ENCODE measurements around the gene ZAP70.

The ZAP70 gene

DNA sequence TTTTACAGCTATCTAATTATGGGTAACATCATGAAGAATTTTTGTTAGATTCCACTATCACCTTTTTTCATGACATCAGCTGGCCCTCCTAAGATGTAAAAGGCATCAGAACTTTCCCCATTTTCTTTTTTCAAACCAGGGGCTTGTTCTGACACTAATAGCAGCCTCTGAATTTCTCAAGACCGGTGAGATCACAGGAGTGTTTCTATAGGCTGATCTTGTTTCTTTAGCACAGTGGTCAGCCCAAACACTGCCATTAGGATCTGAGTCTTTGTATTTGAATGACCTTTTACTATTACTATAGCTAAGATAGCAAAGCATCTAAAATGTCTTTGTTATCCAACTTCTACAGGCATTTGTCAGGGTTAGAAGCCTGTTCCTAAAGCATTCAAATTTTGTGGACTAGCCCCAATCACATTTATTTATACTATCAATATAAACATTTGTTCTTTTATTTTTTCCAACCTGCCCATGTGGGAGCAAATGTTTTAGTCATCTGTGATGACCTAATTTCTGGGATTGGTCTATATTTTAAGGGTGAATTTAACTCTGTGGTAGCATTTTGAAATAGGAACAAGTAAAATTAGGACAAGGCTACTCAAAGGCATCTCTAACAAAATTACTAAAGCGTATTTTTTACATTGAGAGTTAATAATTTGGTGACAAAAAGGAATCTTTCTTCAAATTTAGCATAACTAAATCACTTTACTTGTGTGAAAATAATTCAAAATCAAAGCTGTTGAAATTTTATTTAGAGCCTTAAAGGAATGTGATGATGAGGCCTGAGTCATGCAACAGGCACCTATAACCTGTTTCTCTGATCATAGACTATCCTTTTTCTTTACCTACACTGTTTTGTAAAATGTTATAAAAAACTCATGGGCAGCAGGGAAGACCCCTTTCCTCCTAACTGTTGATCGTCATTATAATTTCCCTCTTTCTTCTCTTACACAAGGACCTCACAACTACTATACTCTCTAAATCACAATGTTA, 39.3 kb downstream of the ZAP70 start:
- peak; percentile 36 for DNase-seq (ENCODE audit: low read depth)

DNA sequence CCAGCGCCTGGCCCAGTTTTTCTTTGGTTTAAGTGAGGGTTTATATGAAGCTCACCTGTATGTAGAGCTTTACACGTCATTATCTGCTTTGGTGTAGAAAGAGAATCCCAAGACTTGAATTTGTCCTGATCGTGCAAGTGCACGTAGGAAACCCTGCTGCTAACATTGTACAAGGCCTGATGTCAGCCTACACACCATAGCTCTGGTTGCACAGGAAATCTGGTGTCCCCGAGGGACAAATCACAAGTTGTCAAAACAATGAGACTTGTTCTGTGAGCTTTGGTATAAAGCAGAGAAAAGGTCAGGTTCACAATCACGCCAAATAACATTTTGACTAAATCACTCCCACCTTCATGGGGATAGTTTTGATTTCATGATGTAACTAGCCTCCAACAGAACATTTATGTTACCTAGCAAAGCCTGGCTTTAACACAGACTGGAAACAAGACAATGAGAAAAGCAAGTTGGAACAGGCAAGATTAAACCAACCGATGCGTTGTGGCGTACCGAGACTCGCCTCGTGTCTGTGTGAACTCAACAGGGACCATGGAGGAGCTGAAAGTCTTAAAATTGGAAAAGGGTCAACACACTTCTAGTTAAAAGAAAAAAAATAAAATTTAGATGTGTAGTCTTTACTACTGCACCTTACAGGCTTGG, 41.4 kb downstream of the ZAP70 start:
- DNase-seq (ENCODE audit: low read depth): no peak

DNA sequence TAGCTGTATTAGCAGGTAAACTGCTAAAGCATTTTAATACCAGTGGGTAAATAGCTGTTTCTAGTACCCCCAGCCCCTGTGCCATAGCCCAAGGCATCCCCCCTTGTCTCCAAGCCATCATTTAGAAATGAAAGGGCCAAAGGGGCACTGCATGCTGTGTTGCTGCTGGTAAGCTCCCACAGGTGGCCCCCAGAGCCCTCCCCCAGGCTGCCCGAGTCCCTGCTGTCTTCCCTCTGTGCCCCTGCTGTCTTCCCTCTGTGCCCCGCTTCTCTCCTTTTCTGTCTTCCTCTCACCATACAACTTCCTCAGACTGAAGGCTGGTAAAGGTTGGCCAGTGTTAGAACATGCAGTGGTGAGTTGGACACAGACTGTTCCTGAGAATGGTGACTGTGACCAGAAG, 42.1 kb downstream of the ZAP70 start:
- DNase-seq (ENCODE audit: low read depth): no peak

DNA sequence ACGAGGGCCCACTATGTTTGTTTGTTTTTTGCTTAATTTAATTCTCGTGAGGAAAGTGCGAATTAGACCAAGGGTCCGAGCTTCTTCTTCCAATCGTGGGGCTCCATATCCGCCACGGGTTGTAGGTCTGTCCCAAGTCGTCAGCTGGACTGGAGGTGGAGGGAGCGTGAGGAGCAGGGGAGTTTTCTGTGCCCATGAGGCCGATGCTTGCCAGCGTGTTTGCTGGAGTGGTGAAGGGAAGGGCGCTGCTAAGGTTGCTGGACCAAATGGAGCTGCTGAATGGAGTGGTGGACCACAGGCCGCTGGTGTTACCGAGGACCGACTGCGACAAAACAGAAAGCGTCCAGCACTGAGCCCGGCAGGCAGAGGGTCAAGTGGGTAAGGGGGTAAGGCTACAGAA, 43.7 kb downstream of the ZAP70 start:
- no peak for DNase-seq (ENCODE audit: low read depth)

DNA sequence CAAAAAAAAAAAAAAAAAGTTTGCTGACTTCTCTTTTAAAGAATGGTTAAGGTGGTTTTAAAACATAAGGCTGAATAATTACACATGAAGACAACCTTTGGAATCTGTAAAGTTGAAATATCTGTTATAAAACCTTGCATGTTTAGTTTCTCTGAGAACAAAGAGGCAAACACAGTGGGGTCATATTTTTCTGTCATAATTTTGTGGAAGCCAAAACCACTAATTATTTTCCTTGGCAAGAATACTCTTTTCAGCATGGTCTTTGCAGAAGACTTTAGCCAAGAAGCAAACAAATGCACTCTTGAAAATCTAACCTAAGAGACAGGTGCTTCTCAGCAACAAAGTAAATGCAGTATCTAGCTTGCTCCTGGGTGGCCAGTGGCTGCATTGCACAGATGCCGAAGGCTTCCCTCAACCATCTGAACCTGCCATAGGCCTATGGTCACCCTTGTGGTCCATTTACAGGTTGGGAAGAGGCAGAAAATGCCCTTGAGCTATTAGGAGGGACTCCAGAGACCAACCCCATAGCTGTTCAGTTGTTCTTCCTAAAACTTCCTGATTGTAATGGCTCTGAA, 44.8 kb downstream of the ZAP70 start:
- no peak for DNase-seq (ENCODE audit: low read depth)

DNA sequence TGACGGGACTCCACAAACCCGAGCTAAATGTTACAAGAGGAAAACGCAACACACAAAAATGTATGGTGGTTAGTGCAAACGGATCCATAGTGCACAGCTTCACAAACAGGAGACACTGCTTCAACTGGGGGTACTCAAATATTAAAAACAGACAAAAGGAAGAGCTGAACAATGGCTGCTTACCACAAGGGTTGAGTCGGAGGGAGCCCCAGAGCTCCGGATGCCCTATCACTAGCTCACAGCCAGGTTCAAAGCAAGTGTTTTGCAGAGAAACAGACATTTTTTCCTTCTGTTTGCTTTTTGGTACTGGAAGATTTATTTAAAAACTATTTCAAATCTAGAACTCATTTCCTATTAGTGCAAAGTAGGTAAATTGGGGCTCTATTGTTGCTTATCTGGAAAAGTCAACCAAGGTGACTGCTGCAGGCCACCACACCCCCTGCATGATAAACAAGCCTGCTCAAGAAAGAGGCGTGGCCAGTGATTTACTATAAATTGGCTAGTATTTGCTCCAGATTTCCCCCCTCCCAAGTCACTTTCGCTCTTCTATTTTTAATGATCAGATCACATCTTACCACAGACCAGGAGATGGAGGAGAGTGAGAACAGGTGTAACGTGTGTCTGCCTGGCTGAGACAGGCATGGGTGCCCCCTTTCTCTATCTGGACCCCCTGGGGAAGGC, 46.5 kb downstream of the ZAP70 start:
- DNase-seq (ENCODE audit: low read depth): no peak

DNA sequence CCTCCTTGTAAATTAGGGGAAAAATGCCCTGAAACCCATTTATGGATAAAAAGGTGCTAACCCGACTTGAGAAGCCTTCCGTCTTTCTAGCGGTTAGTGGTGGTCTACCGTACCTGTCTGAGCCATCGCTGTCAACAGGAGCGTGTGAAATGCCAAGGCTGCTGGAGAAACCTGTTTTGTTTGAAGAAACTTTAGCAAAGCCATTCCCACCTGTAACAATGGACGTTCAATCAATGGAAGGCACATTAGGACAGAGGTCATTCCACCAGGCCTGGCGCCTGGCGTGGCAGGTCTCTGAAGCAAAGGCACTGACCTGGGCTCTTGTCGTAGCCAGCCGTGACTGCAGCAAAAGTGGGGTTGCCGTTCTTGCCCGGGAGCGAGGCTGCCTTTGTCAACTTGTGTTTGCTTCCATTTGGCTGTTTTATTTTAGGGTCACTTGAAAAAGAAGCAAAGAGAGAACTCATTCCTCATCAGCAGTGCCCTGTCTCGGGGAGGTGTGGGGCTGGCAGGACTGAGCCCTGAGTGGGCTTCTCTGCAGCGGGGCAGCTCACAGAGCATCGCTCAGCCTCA, 47.2 kb downstream of the ZAP70 start:
- DNase-seq (ENCODE audit: low read depth): no peak

DNA sequence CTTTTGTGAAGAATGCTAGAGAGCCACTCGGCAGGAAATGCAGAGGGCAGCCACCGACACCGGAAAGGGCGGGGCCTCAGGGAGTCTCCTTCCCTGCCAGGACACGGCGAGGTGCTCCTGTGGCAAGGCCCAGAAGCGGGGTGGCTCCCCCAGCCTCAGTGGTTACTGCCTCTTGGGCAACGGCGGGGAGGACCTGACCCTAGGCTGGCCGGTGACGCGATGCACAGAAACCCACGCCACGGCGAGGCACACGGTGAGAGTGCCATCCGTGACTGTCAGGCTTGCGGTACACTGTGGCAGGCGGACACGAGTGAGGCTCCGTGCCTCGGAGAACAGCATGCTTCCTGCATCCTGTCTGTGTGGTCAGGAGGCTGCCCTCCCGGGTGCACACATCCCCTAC, 47.8 kb downstream of the ZAP70 start:
- no peak for DNase-seq (ENCODE audit: low read depth)

DNA sequence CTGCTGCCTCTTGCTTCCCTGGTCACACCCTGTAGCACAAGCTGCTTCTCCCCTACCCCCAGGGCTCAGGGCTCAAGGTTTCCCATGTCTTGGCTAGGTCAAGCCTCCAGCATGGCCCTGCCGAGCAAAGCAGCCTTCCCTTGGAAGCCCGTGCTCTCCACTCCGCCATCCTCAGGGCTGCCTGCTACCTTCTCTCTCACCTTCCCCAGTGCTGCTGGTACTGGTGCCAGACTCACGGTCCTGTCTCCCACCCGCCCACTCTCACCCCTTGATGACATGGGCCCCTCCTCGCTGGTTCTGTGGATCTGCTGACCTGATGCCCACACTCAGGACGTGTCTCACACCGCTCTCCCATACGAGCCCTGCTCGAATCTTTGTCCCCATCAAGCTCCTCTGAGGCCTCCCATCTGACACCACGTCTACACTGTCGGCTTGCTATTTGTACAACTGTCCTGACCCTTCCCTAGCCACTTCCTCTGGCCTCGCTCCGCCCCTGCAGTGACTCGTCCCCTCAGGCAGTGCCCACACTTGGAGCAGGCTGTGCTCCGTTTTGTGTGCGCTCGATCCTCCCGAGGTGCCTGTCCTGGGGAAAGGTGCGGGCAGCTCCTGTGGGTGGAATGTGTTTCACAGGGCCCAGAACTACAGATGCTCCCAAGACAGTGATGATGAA, 49.9 kb downstream of the ZAP70 start:
- peak; percentile 65 for DNase-seq (ENCODE audit: low read depth)

DNA sequence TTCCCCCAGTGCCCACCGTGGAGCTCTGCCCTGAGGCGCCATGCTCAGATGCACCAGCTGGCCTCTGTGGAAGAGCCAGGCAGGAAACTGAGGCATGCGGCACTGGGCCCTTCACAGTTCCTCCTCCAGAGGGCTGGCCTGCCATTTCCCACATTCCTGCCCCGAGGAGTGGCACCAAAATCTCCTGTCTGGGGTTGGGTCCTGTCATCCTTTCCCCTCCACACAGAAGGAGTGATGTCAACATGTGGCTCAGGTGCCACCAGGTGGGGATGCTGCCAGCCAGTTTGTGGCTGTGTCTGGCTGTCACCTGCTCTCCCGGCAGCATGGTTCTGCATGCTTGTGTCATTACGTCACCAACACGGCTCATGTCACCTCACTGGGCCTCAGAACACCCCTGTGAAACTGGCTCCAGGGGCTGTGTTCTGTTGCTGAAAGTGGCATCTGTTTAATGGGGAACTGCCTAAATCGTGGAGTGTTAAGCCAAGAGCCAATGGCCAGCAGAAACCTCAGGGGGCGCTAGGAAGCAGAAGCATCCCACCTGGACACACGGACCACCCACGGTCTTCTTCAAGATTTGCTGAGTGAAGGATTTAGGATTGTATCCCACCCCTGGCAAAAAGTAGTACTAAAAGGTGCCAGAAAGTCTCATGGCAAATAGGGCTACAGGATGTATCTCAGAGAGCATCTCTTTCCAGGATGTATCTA, 51.3 kb downstream of the ZAP70 start:
- no peak for DNase-seq (ENCODE audit: low read depth)

DNA sequence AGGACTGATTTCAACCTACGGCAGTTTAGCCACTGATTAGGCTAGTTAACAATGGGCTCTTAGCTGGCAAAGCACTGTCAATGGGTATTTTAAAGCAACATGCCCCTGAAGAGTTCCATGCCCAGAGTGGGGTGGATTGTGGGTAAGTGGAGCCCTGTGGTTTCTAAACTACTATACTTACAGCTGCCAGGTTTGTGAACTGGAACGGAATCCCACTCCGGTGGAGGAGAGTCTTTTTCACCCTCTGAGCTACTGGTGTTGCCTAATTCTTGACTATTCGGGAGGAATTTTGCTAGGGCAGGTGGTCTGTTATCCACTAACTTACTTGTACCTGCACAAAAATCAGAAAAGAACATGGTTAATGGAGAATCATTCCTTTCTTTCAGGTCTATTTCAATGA, 52.6 kb downstream of the ZAP70 start:
- no peak for DNase-seq (ENCODE audit: low read depth)

DNA sequence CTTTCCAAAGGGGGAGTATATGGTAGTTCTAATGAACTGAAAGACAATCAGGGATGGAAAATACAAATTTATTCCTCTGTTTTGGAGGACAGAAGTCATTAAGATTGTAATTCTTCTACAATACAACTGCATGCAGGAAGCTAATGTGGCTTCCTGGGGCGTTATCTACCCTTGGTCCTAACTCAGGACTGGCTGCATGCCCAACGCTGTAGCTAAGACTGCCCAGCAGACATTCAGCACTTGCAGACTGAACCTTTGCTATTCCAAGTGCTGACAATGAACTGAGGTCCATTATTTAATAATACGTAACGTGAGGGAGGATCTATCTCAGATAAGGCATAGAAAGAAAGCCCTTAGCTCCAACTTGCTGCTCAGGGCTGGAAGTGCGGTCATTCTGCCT, 53.2 kb downstream of the ZAP70 start:
- DNase-seq (ENCODE audit: low read depth): no peak

DNA sequence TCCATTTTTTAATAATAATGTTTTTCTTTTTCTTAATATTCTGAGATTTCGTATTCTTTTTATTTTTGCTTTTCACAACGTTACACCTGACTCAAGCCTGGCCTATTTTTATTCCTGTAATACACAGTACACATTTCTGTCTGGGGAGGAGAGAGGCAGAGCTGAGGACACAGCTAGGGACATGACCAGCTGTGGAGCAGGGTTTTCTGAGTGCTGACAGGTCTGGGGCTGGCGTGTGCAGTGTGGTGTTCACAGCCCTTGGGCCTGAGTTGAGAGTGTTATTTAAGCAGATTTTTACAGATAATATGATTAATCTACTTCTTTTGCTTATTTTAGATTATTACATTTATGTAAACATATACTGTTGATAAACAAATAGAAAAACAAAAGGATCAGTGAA, 55.9 kb downstream of the ZAP70 start:
- DNase-seq (ENCODE audit: low read depth): no peak

DNA sequence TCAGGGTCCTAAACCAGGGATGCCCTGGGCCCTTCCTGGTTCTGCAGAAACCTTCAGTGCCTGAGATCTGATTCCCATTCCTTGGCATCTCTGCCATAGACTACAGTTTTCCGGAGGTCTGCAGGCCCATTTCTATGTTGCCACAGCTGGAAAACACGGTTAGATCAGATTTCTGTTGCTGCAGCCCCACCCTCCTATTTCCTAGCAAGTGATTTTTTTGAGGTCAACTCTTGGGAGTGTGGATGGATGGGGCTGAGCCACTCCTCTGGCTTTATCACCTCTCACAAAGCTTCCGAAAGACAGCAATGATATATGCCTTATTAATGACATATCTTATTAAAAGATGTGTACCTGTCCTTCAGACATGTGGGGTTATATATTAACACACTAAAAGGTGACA, 56.3 kb downstream of the ZAP70 start:
- no peak for DNase-seq (ENCODE audit: low read depth)

DNA sequence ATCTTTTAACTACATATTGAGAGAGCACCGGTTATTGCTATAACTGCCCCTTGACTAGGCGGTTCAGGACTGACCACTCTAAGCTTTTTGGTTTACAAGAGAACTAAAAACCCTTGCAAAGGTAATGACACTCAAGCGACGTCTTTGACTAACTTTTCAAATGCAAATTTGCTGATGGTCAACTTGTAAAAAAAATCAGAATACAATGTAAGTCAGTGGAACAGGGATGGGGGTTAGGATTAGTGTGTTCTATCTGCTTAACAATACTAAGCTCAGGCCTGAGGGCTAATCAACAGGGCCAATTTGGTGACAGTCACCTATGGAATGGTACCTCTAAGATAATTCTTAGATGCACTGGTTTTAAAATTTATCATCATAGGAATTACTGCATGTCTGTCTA, 57.1 kb downstream of the ZAP70 start:
- DNase-seq (ENCODE audit: low read depth): no peak

DNA sequence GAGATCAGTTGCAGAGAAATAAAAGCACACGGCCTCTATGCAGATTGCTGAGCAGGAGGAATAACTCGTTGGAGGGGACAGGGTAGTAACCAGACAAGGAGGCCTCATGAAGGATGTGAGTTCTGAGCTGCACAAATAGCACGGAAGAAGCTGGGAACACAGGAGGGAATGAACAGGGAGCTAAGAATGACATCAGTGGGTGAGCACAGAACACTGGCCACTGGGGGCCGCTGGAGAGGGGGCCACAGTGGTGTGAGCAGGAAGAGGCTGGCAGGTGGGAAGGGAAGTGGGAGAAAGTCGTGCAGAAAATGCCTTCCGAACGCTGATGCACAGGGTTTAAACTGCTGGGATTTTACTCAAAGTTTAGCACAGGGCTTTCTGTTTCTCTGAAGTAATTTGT, 61.0 kb downstream of the ZAP70 start:
- peak; percentile 8 for DNase-seq (ENCODE audit: low read depth)

DNA sequence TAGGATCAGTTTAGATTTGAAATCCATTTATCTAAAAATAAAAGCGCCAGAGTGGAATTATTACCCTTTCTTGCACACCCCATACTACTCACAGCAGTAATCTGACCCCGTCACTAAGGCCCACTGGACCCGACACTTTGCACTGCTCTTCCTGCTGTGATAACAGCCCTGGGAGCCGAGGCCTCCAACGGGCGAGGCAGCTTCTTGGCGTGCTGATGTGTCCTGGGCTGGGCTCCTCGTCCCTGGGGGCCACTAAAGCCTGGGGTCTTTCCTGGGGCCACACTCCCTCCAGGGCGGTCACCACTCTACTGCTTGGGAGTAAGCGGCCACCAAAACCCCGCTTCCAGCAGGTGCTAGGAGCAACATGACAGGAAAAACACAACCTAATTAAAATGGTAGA, 61.7 kb downstream of the ZAP70 start:
- no peak for DNase-seq (ENCODE audit: low read depth)

DNA sequence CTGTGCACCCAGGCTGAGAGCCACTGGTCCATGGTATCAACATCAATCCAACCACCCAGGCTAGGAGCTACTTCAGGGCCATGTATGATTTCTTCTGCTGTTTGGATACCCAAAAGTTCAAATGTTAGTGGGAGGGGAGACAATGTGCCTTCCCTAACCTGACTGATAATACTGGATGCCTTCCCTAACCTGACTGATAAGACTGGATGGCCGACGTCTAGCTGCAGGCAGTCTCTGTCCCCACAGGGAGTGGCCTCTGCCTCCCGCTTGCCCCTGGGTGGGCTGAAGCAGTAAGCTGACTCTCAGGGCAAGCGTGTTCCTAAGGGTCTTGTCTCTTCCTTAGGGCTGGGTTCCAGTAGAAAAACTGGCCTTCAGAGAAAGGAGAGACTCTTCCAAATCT, 65.8 kb downstream of the ZAP70 start:
- no peak for DNase-seq (ENCODE audit: low read depth)

DNA sequence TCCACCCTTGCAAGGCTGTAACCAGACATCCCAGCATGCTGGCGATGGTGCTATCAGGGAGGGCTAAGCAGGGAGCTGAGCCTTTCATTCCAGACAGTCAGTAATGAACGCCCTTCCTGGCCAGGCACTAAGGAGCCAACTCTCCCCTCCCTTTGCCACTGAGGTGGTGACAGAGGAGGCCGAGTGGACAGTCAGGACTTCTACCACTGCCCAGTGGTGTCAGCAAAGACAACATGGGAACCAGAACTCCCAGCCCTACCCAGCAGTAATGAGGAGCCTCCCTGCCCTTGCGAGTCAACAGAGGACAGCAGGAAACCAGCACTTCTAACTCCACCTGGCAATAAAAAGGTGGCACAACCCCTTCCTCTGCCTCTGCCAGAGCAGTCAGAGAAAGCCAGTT, 68.6 kb downstream of the ZAP70 start:
- DNase-seq (ENCODE audit: low read depth): no peak

DNA sequence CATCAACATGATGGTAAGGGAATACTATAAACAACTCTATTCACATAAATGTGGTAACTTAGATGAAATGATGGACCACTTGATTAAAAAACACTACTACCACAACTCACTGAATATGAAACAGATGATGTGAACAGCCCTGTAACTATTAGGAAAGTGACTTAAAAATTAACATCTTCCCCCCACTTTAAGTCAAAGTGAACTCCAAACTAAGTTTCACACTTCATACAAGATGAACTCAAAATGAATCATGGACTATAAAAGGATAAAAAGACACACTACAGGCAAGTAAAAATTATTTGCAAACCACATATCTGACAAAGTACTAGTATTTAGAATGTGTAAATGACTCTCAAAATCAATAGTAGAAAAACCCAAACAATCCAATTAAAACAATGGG, 71.6 kb downstream of the ZAP70 start:
- DNase-seq (ENCODE audit: low read depth): no peak

DNA sequence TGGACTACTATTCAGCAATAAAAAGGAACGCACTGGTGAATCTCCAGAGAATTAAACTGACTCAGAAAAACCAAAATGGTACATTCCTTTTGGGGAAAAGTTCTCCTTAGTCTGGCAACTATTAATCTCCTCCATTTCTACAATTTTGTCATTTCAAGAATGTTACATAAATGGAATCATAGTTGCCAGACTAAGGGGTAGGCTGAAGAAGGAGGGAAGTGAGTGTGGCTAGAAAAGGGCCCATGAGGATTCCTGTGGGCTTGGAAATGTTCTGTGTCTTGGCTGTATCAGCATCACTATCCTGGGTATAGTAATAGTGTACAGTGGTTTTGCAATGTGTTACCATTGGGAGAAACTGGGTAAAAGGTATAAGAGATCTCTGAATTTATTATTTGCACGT, 72.4 kb downstream of the ZAP70 start:
- DNase-seq (ENCODE audit: low read depth): no peak
